Gastrocnemius medialis (tissue), 4 donors: ENCODE data around the gene SSX2B.
"Not testable (repeated sequence)": the region's sequence is repeated elsewhere in the genome, so short reads cannot be mapped to it uniquely, and the experiment has no call there.

Experiments
- CTCF ChIP-seq, 5 experiments: fragments of 450-650 bp in 3 of 5; fragments of 200-600 bp in 2 of 5; sonication (generic) in 2 of 5; IDR thresholded peaks in 4 of 5; conservative IDR thresholded peaks in 1 of 5; 1 replicate in 4 of 5; 2 replicates in 1 of 5; pipeline ENCODE4 v1.5.1; 2016 to 2019; ENCODE audit warnings: antibody characterized with exemption in 5 of 5, mild to moderate bottlenecking in 3 of 5, moderate library complexity in 3 of 5
- POLR2A ChIP-seq, 2 donors: fragments of 450-650 bp; IDR thresholded peaks; one replicate each; pipeline ENCODE4 v1.6.1; 2017; ENCODE audit warnings: antibody characterized with exemption in 2 of 2, mild to moderate bottlenecking in 2 of 2, moderate library complexity in 2 of 2

GRCh38 chrX:52773504-52773903 is 22.5 kb downstream of the SSX2B start:
- TF ChIP-seq CTCF (IDR thresholded peaks at IDR 0.05 in 4 of 5, conservative IDR thresholded peaks at IDR 0.05 in 1 of 5); POLR2A (IDR thresholded peaks at IDR 0.05): not testable (repeated sequence)
